Mesendoderm (in vitro differentiated cells): Measurements from ENCODE around the gene CCL1. TPM values are rescaled to one million over a fixed set of nuclear protein-coding genes. Genes with fewer than 3 reads are reported as not detected.

Source experiments
- DNase-seq: peaks from one replicate; pipeline ENCODE4 v3.0.0; 2013
- H2AK5ac ChIP-seq: 2 replicates; pipeline ENCODE4 v1.6.1; 2013; ENCODE audit warnings: low read length, inconsistent platforms
- H2BK120ac ChIP-seq: 2 replicates; pipeline ENCODE4 v1.6.1; 2013; ENCODE audit warnings: low read depth, mild to moderate bottlenecking, low read length, moderate library complexity, mixed read lengths
- H2BK15ac ChIP-seq: replicated peaks from 2 replicates; pipeline ENCODE4 v1.6.1; 2013; ENCODE audit warnings: low read depth, mild to moderate bottlenecking, moderate library complexity
- H2BK5ac ChIP-seq: 2 replicates; pipeline ENCODE4 v1.6.1; 2013; ENCODE audit warnings: low read length, inconsistent platforms
- H3K18ac ChIP-seq: 2 replicates; pipeline ENCODE4 v1.6.1; 2013; ENCODE audit warnings: mild to moderate bottlenecking, low read length, mixed read lengths
- H3K23ac ChIP-seq: one replicate; pipeline ENCODE4 v1.6.1; 2013; ENCODE audit warnings: low read length
- H3K27ac ChIP-seq: 2 replicates; pipeline ENCODE4 v1.5.1; 2013; ENCODE audit warnings: low read depth, mild to moderate bottlenecking, inconsistent platforms, low read length, moderate library complexity
- H3K27me3 ChIP-seq: 2 replicates; pipeline ENCODE4 v1.6.1; 2013; ENCODE audit warnings: low read length, control low read depth, mild to moderate bottlenecking, inconsistent platforms; ENCODE audit not compliant: insufficient read depth, poor library complexity
- H3K36me3 ChIP-seq: 2 replicates; pipeline ENCODE4 v1.6.1; 2013; ENCODE audit warnings: low read length, inconsistent platforms; ENCODE audit not compliant: control insufficient read depth, insufficient read depth
- H3K4ac ChIP-seq: one replicate; pipeline ENCODE4 v1.6.1; 2013; ENCODE audit warnings: low read depth, mild to moderate bottlenecking, low read length, moderate library complexity
- H3K4me1 ChIP-seq: 2 replicates; pipeline ENCODE4 v1.6.1; 2013; ENCODE audit warnings: low read depth, low read length, inconsistent platforms; ENCODE audit not compliant: control insufficient read depth
- H3K4me2 ChIP-seq: 2 replicates; pipeline ENCODE4 v1.6.1; 2013; ENCODE audit warnings: low read length
- H3K4me3 ChIP-seq: 2 replicates; pipeline ENCODE4 v1.5.1; 2013; ENCODE audit warnings: mild to moderate bottlenecking, low read length
- H3K56ac ChIP-seq: one replicate; pipeline ENCODE4 v1.6.1; 2013; ENCODE audit warnings: low read length
- H3K79me1 ChIP-seq: 2 replicates; pipeline ENCODE4 v1.6.1; 2013; ENCODE audit warnings: low read length, inconsistent platforms
- H3K79me2 ChIP-seq: 2 replicates; pipeline ENCODE4 v1.6.1; 2013; ENCODE audit warnings: mild to moderate bottlenecking, low read length; ENCODE audit not compliant: control insufficient read depth, insufficient read depth
- H3K9ac ChIP-seq: 2 replicates; pipeline ENCODE4 v1.6.1; 2013; ENCODE audit warnings: low read length, inconsistent platforms
- H4K5ac ChIP-seq: one replicate; pipeline ENCODE4 v1.6.1; 2013; ENCODE audit warnings: low read length
- H4K8ac ChIP-seq: one replicate; pipeline ENCODE4 v1.6.1; 2013; ENCODE audit warnings: low read depth, mild to moderate bottlenecking, control low read depth, low read length, moderate library complexity
- WGBS: extraction: QIAGEN DNeasy Blood & Tissue Kit; methylation state at CpG from one replicate; pipeline ENCODE4 v1.1.7; 2013; ENCODE audit warnings: low lambda C conversion rate, missing lambda C conversion rate; ENCODE audit not compliant: insufficient coverage; ENCODE audit errors: extremely low coverage; 5-methylcytosine and 5-hydroxymethylcytosine counted together
- polyA plus RNA-seq, 2 experiments: library from polyadenylated mRNA; stranded (reverse); fragments of 200-250 nt; gene quantifications; one replicate each; pipeline ENCODE4 v1.2.3, GENCODE V29; 2013

Gene CCL1, protein sequence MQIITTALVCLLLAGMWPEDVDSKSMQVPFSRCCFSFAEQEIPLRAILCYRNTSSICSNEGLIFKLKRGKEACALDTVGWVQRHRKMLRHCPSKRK
- polyA plus RNA-seq (2013, experiment 1 of 2): not detected
- not detected for polyA plus RNA-seq (2013, experiment 2 of 2)

- H3K56ac ChIP-seq: no peak within 1 kb of the TSS
- H4K8ac ChIP-seq: no peak within 1 kb of the TSS
- no peak within 1 kb of the TSS for H3K4me2 ChIP-seq
- no peak within 1 kb of the TSS for H3K4me3 ChIP-seq
- H3K27me3 ChIP-seq: no peaks in the 10 kb centered on the region
- H2BK120ac ChIP-seq: no peak within 1 kb of the TSS
- peaks cover 2% of the 10 kb centered on the region for H3K4me1 ChIP-seq
- H2BK5ac ChIP-seq: no peak within 1 kb of the TSS
- H3K9ac ChIP-seq: no peak within 1 kb of the TSS
- no peak within 1 kb of the TSS for H4K5ac ChIP-seq
- no peaks in the 10 kb centered on the region for H3K36me3 ChIP-seq
- H2AK5ac ChIP-seq: no peak within 1 kb of the TSS
- no peak within 1 kb of the TSS for H3K27ac ChIP-seq
- no peaks in the 10 kb centered on the region for H3K79me2 ChIP-seq
- no peak for DNase-seq
- no peak within 1 kb of the TSS for H3K23ac ChIP-seq
- H3K18ac ChIP-seq: no peak within 1 kb of the TSS
- WGBS: no CpG with 5 or more reads among the region's 5 CpGs
- H3K4ac ChIP-seq: no peak within 1 kb of the TSS
- no peaks in the 10 kb centered on the region for H3K79me1 ChIP-seq
- H2BK15ac ChIP-seq: no peak within 1 kb of the TSS
These were observed at the start of gene CCL1 for GRCh38 chr17:34363183-34363661. TSS of gene CCL1 (minus strand) at chr17:34363233. CDS start at chr17:34363161, 72 bp downstream.

DNA sequence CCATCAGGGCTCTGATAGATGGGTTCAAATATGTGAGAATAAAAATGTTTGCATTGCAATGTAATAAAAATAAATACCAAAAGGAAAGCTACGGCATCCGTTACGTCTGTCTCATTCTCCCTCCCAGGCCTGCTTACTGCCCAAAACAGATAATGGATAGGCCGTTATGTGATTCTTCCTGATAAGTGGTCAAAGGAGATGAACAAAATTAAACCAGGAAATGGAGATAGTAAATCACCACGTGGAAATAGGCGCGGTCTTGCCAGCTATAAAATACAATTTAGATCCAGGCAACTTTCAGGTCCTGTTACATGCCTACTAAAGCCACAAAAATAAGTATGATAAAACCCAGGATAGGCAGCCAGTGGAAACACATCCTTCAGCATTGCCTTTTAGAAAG lies 49.5 kb upstream of the CCL1 start:
- H3K36me3 ChIP-seq: no peaks in the 10 kb centered on the region
- no peak for DNase-seq
- H3K27me3 ChIP-seq: no peaks in the 10 kb centered on the region
- no peak overlapping the region for H3K23ac ChIP-seq
- H4K8ac ChIP-seq: no peak overlapping the region
- no peaks in the 10 kb centered on the region for H3K79me1 ChIP-seq
- H2BK15ac ChIP-seq: no peak overlapping the region
- H2BK5ac ChIP-seq: no peak overlapping the region
- no peak overlapping the region for H3K18ac ChIP-seq
- H3K4me2 ChIP-seq: no peak overlapping the region
- H3K4me1 ChIP-seq: peaks cover 5% of the 10 kb centered on the region
- WGBS: no CpG with 5 or more reads among the region's 7 CpGs
- no peak overlapping the region for H2AK5ac ChIP-seq
- H4K5ac ChIP-seq: no peak overlapping the region
- H2BK120ac ChIP-seq: no peak overlapping the region
- no peaks in the 10 kb centered on the region for H3K79me2 ChIP-seq
- H3K9ac ChIP-seq: no peak overlapping the region
- no peak overlapping the region for H3K27ac ChIP-seq
- no peak overlapping the region for H3K56ac ChIP-seq
- no peak overlapping the region for H3K4me3 ChIP-seq
- H3K4ac ChIP-seq: no peak overlapping the region

DNA sequence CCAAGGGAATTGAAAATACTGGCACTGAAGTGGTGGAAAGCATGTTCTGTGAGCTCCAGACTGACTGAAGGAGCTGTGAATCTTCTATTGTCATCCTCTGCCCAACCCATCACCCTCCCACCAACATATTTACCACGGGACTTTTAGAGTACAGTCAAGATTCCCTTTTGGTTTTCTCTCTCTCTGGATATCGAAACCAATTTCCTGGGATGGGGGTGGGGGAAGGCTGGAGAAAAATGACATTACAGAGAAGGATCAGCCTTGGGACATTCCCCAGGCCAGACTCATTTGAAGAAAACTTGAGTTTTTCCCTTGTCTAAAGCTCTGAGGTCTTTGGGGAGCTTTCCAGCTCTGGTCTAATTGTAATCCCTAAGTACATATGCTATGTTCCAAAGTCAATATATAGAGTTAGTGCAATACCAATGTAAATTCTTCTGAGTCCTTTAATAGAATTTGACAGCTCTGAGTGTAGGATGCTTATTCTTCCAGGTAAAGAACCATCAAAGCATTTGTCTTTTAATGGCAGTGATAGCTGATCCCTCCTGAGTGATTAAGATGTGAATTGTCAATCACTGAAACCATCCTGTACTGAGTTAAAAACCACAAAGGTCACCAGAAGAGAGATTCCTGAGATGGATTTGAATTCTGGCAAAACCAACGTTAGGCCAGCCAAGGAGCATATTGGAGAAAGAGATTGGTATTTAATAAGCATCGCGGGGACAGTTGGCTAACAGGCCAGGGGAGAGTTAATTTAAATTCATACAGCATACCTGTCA lies 48.8 kb upstream of the CCL1 start:
- Histone ChIP-seq H3K4me1 (peaks cover 5% of the 10 kb centered on the region), H2BK15ac (no peak overlapping the region), H3K79me2 (no peaks in the 10 kb centered on the region), H2BK5ac (no peak overlapping the region), H3K79me1 (no peaks in the 10 kb centered on the region), H3K18ac (no peak overlapping the region), H3K4me3 (no peak overlapping the region), H3K27me3 (no peaks in the 10 kb centered on the region), H2AK5ac (no peak overlapping the region), H3K4me2 (no peak overlapping the region), H4K8ac (no peak overlapping the region), H4K5ac (no peak overlapping the region), H3K9ac (no peak overlapping the region), H3K56ac (no peak overlapping the region), H3K36me3 (no peaks in the 10 kb centered on the region), H3K4ac (no peak overlapping the region), H3K27ac (no peak overlapping the region), H3K23ac (no peak overlapping the region), H2BK120ac (no peak overlapping the region)
- WGBS: no CpG with 5 or more reads among the region's 5 CpGs
- DNase-seq: no peak

DNA sequence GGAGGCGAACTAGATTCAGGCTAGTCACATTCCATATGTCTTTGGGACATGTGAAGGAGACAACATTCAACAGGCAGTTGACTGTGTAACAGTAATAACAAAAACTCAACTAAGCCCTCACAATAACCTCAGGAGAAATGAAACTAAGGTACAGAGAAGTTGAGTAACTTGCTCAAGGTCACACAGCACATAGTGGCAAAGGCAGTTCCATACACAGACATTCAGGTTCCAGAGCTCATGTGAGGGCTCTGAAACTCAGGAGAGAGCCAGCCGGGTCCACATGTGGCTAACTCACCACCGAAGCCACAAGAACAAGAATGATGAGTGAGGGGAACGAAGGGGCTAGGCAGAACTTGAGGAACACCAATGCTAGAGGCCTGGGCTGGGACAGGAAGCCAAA lies 46.3 kb upstream of the CCL1 start:
- H2BK5ac ChIP-seq: no peak overlapping the region
- no peak overlapping the region for H3K9ac ChIP-seq
- no peaks in the 10 kb centered on the region for H3K79me2 ChIP-seq
- no peak overlapping the region for H2BK15ac ChIP-seq
- no peaks in the 10 kb centered on the region for H3K36me3 ChIP-seq
- no peaks in the 10 kb centered on the region for H3K27me3 ChIP-seq
- no peak overlapping the region for H3K23ac ChIP-seq
- no peaks in the 10 kb centered on the region for H3K79me1 ChIP-seq
- H3K4me2 ChIP-seq: no peak overlapping the region
- H2BK120ac ChIP-seq: no peak overlapping the region
- H3K4ac ChIP-seq: no peak overlapping the region
- H3K18ac ChIP-seq: no peak overlapping the region
- no peak for DNase-seq
- peaks cover 2% of the 10 kb centered on the region for H3K4me1 ChIP-seq
- H3K56ac ChIP-seq: no peak overlapping the region
- H4K5ac ChIP-seq: no peak overlapping the region
- no peak overlapping the region for H4K8ac ChIP-seq
- no CpG with 5 or more reads among the region's 4 CpGs for WGBS
- no peak overlapping the region for H2AK5ac ChIP-seq
- no peak overlapping the region for H3K27ac ChIP-seq
- H3K4me3 ChIP-seq: no peak overlapping the region

GRCh38 chr17:34408439-34408838 lies 45.4 kb upstream of the CCL1 start:
- Histone ChIP-seq H3K36me3 (no peaks in the 10 kb centered on the region), H3K23ac (no peak overlapping the region), H3K79me2 (no peaks in the 10 kb centered on the region), H3K79me1 (no peaks in the 10 kb centered on the region), H3K27ac (no peak overlapping the region), H3K4me1 (no peaks in the 10 kb centered on the region), H4K5ac (no peak overlapping the region), H3K18ac (no peak overlapping the region), H2BK120ac (no peak overlapping the region), H3K4ac (no peak overlapping the region), H2AK5ac (no peak overlapping the region), H3K4me2 (no peak overlapping the region), H2BK15ac (no peak overlapping the region), H4K8ac (no peak overlapping the region), H3K4me3 (no peak overlapping the region), H3K9ac (no peak overlapping the region), H3K56ac (no peak overlapping the region), H3K27me3 (no peaks in the 10 kb centered on the region), H2BK5ac (no peak overlapping the region)
- DNase-seq: no peak
- no CpG with 5 or more reads among the region's 1 CpG for WGBS
